Measurements from ENCODE around the gene PAMR1.

DNA sequence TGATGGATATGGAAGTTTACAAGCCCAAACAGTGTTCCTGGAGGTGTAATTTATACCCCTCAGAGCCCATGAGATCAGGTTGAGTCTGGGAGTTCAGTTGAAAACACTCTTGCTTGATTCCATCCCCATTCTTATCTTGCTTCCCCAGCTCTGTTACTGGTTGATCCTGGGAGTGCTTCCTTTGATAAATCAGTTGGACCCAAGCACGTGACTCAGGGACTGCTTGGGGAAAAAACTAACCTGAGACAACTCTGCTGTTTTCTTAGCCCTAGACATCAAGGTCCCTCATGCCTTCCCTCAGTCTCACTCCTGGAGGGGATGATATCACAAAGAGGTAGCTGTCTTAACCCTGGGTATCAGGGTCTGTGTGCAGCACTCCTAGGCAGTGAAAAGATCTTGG is 71.1 kb downstream of the PAMR1 start:
- no peak for TF ChIP-seq POLR2A (IDR thresholded peaks at IDR 0.05; ENCODE audit: low read length)
- no peak for TF ChIP-seq GATA1 (IDR thresholded peaks at IDR 0.05; ENCODE audit: low read depth, low read length)

Measured in erythroblast (primary cell).